Duodenal mucosa (tissue), 2 donors: Measurements from ENCODE around the gene POFUT2.

Experiments
- H3K27ac ChIP-seq: one replicate; pipeline ENCODE4 v1.7.0; 2013; ENCODE audit warnings: low read depth, low read length
- H3K27me3 ChIP-seq, 2 donors: one replicate each; pipeline ENCODE4 v1.7.0; 2013; ENCODE audit warnings: low read length in 2 of 2, control low read depth in 1 of 2; ENCODE audit not compliant: insufficient read depth in 2 of 2, control insufficient read depth in 1 of 2
- H3K36me3 ChIP-seq, 2 donors: one replicate each; pipeline ENCODE4 v1.7.0; 2013; ENCODE audit warnings: low read length in 2 of 2, control low read depth in 1 of 2; ENCODE audit not compliant: insufficient read depth in 2 of 2, control insufficient read depth in 1 of 2
- H3K4me1 ChIP-seq, 2 donors: one replicate each; pipeline ENCODE4 v1.7.0; 2013; ENCODE audit warnings: low read length in 2 of 2, control low read depth in 1 of 2; ENCODE audit not compliant: insufficient read depth in 2 of 2, control insufficient read depth in 1 of 2
- H3K4me3 ChIP-seq, 2 donors: one replicate each; pipeline ENCODE4 v1.7.0; 2013; ENCODE audit warnings: low read length in 2 of 2, low read depth in 1 of 2
- H3K9ac ChIP-seq, 2 donors: one replicate each; pipeline ENCODE4 v1.7.0; 2013; ENCODE audit warnings: low read length in 2 of 2, low read depth in 1 of 2
- H3K9me3 ChIP-seq, 2 donors: one replicate each; pipeline ENCODE4 v1.7.0; 2013; ENCODE audit warnings: low read length in 2 of 2, control low read depth in 1 of 2; ENCODE audit not compliant: control insufficient read depth in 1 of 2

Gene POFUT2

DNA sequence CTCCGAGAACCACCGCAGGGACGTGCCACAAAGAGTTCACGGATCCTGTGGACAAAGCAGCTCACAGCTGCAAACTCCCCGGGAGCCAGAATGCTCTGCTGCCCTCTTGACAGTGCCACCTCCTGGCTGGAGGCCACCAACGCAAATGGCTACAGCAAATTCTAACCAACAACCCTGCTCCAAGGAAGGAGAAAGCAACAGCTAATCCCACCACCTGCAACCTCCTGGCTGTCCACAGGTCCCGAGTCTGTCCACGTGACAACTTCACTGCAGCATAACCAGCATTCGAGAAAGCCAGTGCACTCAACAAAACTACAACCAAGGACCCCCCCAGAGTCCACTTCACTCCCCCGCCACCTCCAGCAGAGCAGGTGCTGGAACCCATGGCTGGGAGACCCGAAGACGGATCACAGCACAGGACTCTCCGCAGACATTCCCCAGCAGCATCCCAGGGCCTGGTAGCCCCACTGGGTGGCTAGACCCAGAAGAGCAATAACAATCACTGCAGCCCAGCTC lies 17.3 kb downstream of the POFUT2 start:
- Histone ChIP-seq H3K27me3 (no peaks in the 10 kb centered on the region), H3K9me3 (peaks cover 5 to 6% of the 10 kb centered on the region in 2 donors), H3K4me1 (peaks cover 0 to 5% of the 10 kb centered on the region in 2 donors), H3K27ac (no peak overlapping the region), H3K36me3 (peaks cover 18 to 71% of the 10 kb centered on the region in 2 donors), H3K9ac (no peak overlapping the region), H3K4me3 (no peak overlapping the region)

DNA sequence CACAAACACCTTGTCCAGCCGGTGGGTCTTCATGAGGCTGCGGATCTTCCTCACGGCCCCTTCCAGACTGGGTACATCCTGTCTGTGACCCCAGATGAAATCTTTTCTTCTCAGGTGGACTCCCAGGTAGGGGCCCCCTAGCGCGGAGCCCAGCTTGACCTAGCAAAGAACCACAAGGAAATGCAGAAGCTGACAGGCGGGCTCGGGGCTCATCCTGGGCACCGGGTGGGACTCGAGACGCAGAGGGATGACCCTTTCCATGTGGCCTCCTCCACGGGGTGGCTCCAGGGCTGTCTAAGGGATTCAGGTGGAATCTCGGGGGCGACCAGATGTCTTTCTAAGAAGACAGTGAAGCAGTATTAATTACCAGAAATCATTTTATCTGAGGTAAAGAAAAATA lies 17.8 kb downstream of the POFUT2 start:
- Histone ChIP-seq H3K4me1 (peaks cover 0 to 5% of the 10 kb centered on the region in 2 donors), H3K27me3 (no peaks in the 10 kb centered on the region), H3K36me3 (peaks cover 19 to 71% of the 10 kb centered on the region in 2 donors), H3K27ac (no peak overlapping the region), H3K9me3 (peaks cover 5 to 6% of the 10 kb centered on the region in 2 donors), H3K9ac (no peak overlapping the region), H3K4me3 (no peak overlapping the region)

DNA sequence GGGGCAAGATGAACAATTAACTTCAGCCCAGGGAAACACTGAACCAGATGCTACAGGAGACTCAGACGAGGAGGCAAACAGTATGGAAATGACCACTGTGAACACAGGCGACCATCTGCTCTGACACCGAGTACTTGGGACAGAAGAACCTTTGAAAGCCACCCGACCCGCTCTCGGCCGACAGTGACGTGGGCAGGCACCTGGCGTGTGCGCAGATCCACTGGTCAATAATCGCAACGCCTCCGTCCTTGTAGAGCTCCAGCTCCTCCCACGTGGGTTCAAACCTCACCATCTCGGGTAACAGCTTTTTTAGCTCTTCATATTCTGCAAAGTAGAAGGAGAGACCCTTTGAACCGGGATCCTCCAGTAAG lies 20.3 kb downstream of the POFUT2 start:
- Histone ChIP-seq H3K36me3 (peaks cover 22 to 68% of the 10 kb centered on the region in 2 donors), H3K4me3 (no peak overlapping the region)

DNA sequence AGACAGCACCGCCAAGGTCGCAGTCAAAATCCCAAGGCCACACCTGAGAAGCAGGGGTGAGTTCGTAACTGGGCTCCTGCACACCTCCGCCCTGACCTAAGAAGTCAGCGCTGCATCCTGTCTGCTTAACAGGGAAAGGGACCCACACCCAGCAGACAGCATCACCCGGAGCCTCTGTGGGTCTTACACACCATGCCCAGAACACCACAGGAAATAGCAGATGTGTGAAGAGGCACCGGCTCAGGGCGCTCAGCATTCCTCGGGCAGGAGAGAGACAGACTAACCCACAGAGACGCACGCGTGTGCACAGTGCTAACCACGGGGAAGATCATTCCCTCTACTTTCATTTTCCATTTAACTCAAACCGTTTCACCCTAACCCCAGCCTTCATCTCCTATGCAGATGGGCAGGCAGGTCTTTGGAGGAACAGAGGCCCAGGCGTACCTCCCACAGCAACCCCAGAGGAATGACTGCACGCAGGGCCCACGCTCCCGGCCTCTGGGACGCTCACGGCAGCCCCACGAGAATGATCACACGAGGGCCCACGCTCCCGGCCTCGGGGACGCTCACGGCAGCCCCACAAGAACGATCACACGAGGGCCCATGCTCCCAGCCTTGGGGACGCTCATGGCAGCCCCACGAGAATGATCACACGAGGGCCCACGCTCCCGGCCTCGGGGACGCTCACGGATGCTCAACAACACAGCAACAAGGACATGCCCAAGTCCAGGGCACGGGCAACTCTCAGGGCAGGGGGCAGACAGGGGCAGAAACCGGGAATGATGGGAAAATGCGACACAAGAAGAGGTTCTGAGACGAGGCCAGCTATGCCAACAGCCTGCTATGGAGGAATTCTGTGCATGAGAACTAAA lies 20.9 kb downstream of the POFUT2 start:
- Histone ChIP-seq H3K36me3 (peaks cover 22 to 61% of the 10 kb centered on the region in 2 donors), H3K27me3 (no peaks in the 10 kb centered on the region), H3K9me3 (peaks cover 0 to 3% of the 10 kb centered on the region in 2 donors), H3K4me1 (peaks cover 3 to 16% of the 10 kb centered on the region in 2 donors), H3K9ac (no peak overlapping the region), H3K4me3 (no peak overlapping the region), H3K27ac (no peak overlapping the region)

More for the DNA sequence above, 20.3 kb downstream of the POFUT2 start:
- Histone ChIP-seq H3K4me1 (peaks cover 0 to 9% of the 10 kb centered on the region in 2 donors), H3K9ac (no peak overlapping the region), H3K9me3 (peaks cover 5 to 6% of the 10 kb centered on the region in 2 donors), H3K27me3 (no peaks in the 10 kb centered on the region), H3K27ac (no peak overlapping the region)

DNA sequence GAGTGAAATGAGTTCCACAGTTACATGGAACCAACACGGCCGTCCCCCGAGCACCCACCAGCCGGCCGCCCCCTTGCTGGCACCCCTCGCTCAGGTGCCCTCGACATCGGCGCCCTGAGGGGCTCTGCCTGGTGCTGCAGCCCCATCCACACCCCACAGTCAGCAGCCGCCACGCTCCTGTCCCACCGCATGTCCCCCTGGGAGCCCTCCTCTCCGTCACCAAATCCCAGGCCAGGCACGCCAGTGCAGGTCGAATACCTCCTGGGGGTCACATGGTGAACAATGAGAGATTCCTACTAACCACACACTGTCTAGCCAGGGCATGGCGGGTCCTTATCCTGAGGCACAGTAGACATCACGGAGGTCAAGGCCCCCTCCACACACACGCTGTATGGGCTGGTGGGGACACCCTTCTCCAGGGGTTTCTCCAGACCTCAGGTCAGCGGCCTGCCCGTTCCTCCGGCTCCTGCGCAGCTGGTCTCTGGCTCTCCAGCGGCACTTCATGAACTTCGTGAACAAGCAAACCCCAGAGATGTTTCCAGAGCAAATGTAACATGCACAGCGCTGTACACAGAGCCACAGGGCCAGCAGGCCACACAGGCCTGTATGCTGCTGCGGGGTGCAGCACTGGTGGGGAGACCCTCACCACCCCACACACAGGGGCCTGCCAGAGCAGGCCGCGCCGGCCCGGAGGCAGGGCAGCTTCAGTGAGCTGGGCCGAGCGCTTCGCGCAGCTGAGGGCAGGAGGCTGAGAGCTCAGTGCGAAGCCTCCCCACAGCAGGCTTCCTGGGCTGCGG lies 21.8 kb downstream of the POFUT2 start:
- H3K36me3 ChIP-seq, result peaks cover 21 to 56% of the 10 kb centered on the region in 2 donors

DNA sequence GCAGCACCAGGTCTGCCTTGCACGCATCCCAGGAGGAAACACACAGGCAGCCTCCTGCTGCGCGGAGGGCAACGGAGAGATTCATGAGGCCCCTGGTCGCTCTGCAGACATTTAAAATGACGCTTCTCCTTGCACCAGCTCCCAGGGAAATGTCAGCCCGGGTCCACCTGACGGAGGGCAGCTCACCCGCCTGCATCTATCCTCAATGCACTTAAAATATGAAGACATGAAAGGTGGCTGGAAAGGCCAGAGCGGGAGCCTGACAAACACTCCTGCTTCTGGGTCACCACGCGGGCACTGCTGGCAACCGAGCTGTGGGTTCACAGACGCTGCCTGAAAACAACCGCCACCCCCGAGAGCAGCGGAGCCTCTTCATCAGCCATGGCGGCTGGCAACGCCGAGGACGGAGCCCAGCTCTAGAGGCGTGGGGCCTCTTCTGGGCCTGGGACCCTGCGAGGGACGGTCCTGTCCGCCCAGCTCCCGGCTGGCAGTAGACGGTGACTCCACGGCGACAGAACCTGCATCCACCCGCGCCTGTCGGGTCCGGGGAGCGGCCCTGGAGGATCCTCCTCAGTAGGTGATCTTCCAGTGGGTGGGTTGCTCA lies 22.7 kb downstream of the POFUT2 start:
- H3K4me1 ChIP-seq, result peaks cover 4 to 17% of the 10 kb centered on the region in 2 donors
- no peaks in the 10 kb centered on the region for H3K9me3 ChIP-seq
- no peaks in the 10 kb centered on the region for H3K27me3 ChIP-seq
- peaks cover 15 to 46% of the 10 kb centered on the region in 2 donors for H3K36me3 ChIP-seq
- no peak overlapping the region for H3K4me3 ChIP-seq
- no peak overlapping the region for H3K27ac ChIP-seq
- H3K9ac ChIP-seq, result no peak overlapping the region

More for the DNA sequence above, 21.8 kb downstream of the POFUT2 start:
- Histone ChIP-seq H3K4me3 (no peak overlapping the region), H3K27me3 (no peaks in the 10 kb centered on the region), H3K9me3 (no peaks in the 10 kb centered on the region), H3K27ac (no peak overlapping the region), H3K9ac (no peak overlapping the region), H3K4me1 (peaks cover 4 to 17% of the 10 kb centered on the region in 2 donors)

DNA sequence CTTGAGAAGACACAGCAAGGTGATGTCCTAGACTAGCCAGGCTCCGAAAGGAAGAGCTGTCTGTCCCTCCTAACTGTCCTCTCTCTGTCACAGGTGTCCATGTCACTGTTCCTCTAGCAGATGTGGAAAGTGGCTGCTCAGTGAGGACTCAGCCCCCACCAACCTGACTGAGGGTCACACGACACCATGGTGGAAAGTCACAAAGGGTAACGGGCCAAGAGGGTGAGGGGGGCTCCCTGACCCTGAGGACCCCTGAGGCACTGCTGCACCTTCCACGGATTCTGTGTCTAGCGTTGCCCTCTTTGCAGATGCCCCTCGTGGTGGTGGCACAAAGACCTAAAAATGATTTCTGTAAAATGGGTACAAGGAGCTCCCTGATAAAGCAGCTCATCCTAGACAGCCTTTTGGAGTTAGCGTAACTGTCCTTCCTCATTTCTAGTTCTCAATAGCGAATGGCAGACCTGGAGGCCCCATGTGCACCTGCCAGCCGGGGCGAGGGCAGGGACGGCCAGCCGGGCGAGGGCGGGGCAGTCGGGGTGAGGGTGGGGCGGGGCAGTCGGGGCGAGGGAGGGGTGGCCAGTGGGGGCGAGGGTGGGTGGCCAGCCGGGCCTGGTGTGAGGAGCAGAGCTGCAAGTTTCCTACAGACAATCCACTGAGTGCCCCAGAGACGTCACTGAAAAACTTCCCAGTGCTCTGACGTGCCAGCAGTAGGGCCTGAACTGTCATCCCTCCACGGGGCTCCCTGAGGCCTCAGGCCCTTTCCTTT lies 23.4 kb downstream of the POFUT2 start:
- Histone ChIP-seq H3K4me1 (peaks cover 4 to 17% of the 10 kb centered on the region in 2 donors), H3K4me3 (no peak overlapping the region), H3K9ac (no peak overlapping the region), H3K9me3 (no peaks in the 10 kb centered on the region), H3K27ac (no peak overlapping the region), H3K36me3 (peaks cover 11 to 40% of the 10 kb centered on the region in 2 donors), H3K27me3 (no peaks in the 10 kb centered on the region)

DNA sequence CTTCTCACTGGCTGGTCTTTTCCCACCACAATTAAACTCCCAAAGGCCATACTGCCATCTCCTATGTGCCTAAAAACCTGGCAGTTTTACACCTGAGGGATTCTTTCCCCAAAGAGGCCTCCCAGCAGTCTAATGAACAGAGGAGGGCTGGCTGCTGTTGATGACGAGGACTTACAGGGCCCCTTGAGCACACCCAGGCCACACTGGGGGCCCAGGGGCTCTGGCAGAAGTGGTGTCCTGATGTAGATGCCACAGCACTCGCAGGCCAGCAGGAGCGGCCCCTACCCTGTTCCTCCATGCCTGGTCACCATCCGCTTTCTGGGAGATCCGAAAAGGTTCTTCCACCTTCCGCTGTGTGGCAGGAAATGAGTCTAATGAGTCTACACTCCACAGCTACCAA lies 24.2 kb downstream of the POFUT2 start:
- H3K9me3 ChIP-seq, result no peaks in the 10 kb centered on the region
- no peak overlapping the region for H3K4me3 ChIP-seq
- peaks cover 11 to 40% of the 10 kb centered on the region in 2 donors for H3K36me3 ChIP-seq
- no peak overlapping the region for H3K9ac ChIP-seq
- no peak overlapping the region for H3K27ac ChIP-seq
- peaks cover 4 to 17% of the 10 kb centered on the region in 2 donors for H3K4me1 ChIP-seq
- H3K27me3 ChIP-seq, result peaks cover 0 to 4% of the 10 kb centered on the region in 2 donors

DNA sequence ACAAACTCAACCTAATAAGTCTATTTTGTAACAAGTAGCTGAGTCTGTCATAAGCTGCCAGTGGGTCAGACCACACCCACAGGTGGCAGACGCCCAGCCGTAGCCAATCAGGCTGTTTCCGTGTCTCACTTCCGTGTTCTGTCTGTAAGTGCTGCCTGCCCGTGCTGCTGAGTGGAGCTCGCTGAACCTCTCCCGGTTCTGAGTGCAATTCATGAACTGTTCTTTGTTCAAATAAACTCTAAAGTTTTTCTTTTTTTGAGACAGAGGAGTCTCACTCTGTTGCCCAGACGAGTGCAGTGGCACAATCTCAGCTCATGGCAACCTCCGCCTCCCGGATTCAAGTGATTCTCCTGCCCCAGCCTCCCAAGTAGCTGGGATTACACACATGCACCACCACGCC lies 25.1 kb downstream of the POFUT2 start:
- Histone ChIP-seq H3K9me3 (no peaks in the 10 kb centered on the region), H3K27ac (no peak overlapping the region), H3K27me3 (peaks cover 9% of the 10 kb centered on the region in 2 donors), H3K4me3 (peak overlapping the region; percentile 33 to 44), H3K36me3 (peaks cover 10 to 38% of the 10 kb centered on the region in 2 donors), H3K4me1 (peaks cover 4 to 19% of the 10 kb centered on the region in 2 donors), H3K9ac (no peak overlapping the region)
